ENCODE measurements around the gene CSMD2. TPM values are rescaled to one million over a fixed set of nuclear protein-coding genes. Genes with fewer than 3 reads are reported as not detected.

CSMD2 gene
- polyA plus RNA-seq, 1 experiment: 2.3 TPM

DNA sequence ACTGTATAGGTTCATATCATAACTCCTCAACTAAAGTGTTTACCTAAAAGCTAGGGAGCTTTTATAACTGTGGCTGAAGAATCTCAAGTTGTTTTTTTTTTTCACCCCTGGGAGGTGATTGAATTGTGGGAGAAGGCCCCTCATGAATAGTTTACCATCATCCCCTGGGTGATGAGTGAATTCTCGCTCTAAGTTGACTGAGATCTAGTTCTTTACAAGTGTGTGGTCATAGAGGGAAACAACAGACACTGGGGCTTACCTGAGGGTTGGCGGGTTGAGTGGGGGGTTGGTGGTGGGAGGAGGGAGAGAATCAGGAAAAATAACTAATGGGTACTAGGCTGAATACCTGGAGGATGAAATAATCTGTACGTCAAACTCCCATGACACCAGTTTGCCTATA is 700.5 kb downstream of the CSMD2 start:
- ChIA-PET CTCF (no interaction called here), POLR2A (no interaction called here)
- H3K27ac ChIP-seq (ENCODE audit: low read depth, low read length): no peak overlapping the region

More for the DNA sequence above, 700.5 kb downstream of the CSMD2 start:
- H3K27me3 ChIP-seq (ENCODE audit: control insufficient read depth, insufficient read depth, low read length): no peaks in the 10 kb centered on the region
- TF ChIP-seq CTCF (IDR thresholded peaks at IDR 0.05; ENCODE audit: low read depth, low read length): no peak
- DNase-seq (ENCODE audit: low read depth, low spot score): no peak
- H3K9me3 ChIP-seq (ENCODE audit: control insufficient read depth, insufficient read depth, low read length): no peaks in the 10 kb centered on the region
- H3K4me3 ChIP-seq (ENCODE audit: low read depth, low read length): no peak overlapping the region

Small RNA genes within 50 kb of the gene (small RNA-seq; reads per million reads assigned to genes)
- not detected for gene RNA5SP42 (ENCODE audit: insufficient read length, low read depth)

Other genes with a start within 250 kb of the CSMD2 start
- gene C1orf94, start 11.7 kb upstream of the CSMD2 start, polyA plus RNA-seq (2011; rRNA removed): 0.10 and 0.17 TPM in 2 replicates